Measurements from ENCODE around the gene IDS.

GRCh38 chrX:149497054-149497453, 8.1 kb downstream of the IDS start:
- TF ChIP-seq CTCF (IDR thresholded peaks at IDR 0.05) (no peak), POLR2A (IDR thresholded peaks at IDR 0.05) (no peak)

Data from sigmoid colon (tissue), 3 donors.